NCI-H2196 treated with DMSO at 0.1 percent for 48 hours (cell line): ENCODE results near the gene STAC2.

Experiments used
- DNase-seq: peaks from one replicate; lab custom pipeline; 2025; ENCODE audit not compliant: unreplicated experiment; lab: John Stamatoyannopoulos, UW

Gene STAC2

GRCh38 chr17:39231591-39232551 is 6.1 kb upstream of the STAC2 start:
- DNase-seq: no peak

DNA sequence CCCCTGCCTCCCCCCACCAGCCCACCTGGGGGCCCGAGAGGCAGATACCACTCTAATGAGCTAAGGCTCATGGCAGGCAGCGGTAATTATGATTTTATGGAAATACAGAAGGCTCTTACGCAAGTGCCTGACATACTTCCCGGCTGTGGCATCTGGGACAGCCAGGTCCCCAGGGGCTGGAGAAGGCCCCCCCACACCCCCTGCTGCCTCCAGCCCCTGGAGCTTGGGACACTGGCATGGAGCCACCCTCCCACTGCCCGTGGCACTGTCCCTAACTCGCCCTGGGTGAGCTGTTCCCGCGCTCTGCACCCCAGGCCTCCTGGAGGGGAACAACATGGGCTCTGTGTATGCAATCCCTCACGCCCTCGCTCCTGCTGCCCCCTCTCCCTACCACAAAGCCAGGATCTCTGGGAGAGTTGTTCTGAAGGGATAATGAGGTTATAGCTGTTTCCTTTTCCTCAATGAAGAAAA is 5.4 kb upstream of the STAC2 start:
- DNase-seq: no peak

DNA sequence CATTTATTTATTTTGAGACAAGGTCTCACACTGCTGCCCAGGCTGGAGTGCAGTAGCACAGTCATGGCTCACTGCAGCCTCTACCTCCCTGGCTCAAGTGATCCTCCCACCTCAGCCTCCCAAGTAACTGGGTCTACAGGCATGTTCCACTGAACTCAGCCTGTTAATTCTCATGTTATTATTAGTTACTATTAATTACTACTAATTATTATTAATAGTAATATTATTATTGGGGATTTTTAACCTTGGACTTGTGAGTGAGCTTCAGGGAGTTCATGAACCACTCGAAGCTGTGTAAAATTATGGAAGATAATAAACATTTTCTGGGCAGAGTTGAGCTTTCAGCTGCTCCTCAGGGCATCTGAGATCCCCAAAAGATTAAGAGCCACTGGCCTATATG is 4.6 kb upstream of the STAC2 start:
- no peak for DNase-seq

- DNase-seq: no peak
Observed at GRCh38 chr17:39229274-39229913, 3.6 kb upstream of the STAC2 start.

DNA sequence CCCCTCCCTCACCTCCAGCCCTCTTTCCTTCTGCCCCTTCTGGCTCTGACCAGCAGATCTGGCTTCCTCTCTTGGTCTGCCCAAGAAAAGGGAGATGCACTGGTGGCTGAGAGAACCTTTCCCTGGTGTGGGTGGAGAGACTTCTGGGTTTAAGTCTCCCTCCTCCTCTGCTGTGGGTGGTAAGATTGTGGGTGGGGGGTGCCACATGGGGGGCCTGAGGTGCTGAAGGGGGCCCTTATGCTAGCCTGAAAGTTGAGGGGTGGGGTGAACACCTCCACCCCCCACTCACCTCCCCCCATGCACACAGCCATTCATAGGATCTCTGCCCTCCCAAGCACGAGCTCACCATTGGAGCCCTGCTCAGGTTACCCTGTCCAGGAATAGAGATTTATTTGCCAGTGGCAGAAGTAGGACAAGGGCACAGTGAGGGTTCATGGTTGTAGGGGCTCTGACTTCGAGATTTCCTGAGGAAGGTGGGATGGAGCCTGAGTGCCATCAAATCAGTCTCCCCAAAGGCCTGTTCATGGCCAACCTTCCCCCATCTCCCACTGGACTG is 1.7 kb upstream of the STAC2 start:
- no peak for DNase-seq

DNA sequence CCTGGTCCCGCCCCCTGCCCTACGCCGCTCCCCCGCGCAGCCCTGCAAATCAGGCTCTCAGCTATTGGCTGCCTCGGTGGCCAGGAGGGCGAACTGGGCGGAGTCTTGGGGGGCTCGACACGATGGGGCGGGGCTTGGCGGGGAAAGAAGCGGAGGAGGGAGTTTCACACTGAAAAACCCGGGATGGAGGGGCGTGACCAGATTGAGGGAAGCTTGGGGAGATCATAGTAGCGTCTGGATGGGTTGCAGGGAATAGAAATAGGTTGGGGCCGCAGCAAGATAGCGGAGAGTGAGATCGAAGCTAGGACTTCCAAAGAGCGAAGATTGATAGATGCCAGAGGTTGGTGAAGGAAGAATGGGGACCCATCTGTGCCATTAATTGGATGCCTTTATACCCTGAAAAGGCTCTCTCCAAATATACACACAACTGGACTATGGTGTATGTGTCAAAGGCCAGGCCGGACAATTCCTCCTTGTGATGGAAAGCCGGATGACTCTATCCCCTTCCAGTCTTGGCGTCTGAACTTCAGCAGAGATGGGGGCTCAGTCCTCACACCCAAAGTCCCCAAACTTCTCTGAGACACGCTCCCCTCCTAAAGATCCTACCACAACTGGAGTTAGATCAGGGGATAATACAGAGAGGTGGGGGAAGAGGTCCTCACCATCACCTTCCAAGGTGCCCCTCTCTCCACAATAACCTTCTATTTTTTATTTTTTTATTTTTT is 376 bp upstream of the STAC2 start:
- DNase-seq: peak; percentile 33

GRCh38 chr17:39224778-39225307 is 902 bp downstream of the STAC2 start:
- no peak for DNase-seq

- no peak for DNase-seq
Observed at GRCh38 chr17:39223907-39224777, 1.6 kb downstream of the STAC2 start.

GRCh38 chr17:39222866-39223834 is 2.6 kb downstream of the STAC2 start:
- no peak for DNase-seq

DNA sequence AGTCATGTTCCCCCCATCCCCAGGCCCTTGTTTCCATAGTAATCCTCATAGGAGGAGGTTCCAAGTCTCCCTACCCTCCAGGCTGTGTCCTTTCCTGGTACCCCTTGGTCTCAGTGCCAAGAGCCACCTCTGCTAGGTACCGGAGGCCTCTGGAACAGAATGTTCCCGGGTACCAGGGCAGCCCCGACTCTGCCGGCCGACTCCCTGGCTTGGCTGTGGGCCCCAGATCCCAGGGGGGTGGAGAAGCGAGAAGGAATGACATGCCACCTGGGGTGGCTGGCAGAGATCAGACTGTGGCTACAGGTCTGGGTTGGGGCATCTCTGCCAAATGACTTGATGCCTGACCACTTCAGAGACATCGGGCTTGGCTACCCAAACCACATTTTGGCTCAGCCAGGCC is 3.6 kb downstream of the STAC2 start:
- DNase-seq: no peak

GRCh38 chr17:39221572-39221971 is 4.2 kb downstream of the STAC2 start:
- DNase-seq: no peak

DNA sequence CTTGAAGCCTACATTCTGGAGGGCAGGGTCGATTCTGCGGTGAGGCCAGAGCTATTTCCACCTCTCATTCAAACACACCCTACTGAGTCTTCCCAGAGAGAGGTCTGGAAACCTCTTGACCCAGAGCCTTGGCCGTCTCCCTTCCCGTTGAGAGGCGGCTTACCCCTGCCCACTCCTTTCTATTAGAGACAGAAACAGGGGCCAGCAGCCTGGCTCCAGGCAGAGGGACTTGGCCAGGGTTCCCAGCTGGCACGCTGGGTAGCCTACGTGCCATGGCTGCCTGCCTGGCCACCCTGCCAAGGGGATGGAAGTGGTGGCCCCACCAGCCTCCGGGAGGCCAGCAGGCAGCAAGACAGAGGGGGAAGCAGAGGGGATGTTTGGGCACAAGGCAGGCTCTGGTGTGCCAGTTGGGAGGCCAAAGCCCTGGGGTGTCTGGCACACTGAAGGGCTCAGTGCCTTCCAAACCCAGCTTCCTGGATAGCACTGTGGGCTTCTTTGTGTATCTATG is 6.0 kb downstream of the STAC2 start:
- DNase-seq: no peak

- DNase-seq: no peak
Observed at GRCh38 chr17:39218906-39219305, 6.8 kb downstream of the STAC2 start.

GRCh38 chr17:39217734-39218369 is 7.9 kb downstream of the STAC2 start:
- DNase-seq: no peak

DNA sequence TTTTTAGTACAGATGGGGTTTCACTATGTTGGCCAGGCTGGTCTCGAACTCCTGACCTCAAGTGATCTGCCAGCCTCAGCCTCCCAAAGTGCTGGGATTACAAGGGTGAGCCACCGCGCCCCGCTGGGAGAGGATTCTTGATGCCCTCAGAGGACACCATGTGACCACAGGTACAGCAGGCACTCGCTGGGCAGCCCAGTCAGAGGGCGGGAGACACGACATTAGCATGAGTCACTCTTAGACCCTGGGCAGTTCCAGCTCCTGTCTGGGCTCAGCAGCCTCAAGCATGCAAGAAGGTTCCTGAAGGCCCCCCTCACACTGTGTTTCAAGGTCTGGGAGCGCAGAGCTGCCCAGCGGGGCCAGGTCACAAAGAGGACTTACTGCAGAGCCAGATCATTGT is 11.9 kb downstream of the STAC2 start:
- no peak for DNase-seq

GRCh38 chr17:39212841-39213480 is 12.8 kb downstream of the STAC2 start:
- no peak for DNase-seq

- DNase-seq: no peak
Observed at GRCh38 chr17:39212195-39212810, 13.4 kb downstream of the STAC2 start.
